A549 (cell line): ENCODE results near the gene OPA3.

ENCODE experiments used
- BHLHE40 ChIP-seq: IDR thresholded peaks from 2 replicates; pipeline ENCODE4 v1.6.1; 2012; ENCODE audit warnings: low read depth, low read length, inconsistent platforms
- CTCF ChIP-seq: fragments of >200 bp; sonication (Bioruptor Twin); formaldehyde crosslinking; IDR thresholded peaks from 3 replicates; pipeline ENCODE4 v1.5.1; 2016

DNA sequence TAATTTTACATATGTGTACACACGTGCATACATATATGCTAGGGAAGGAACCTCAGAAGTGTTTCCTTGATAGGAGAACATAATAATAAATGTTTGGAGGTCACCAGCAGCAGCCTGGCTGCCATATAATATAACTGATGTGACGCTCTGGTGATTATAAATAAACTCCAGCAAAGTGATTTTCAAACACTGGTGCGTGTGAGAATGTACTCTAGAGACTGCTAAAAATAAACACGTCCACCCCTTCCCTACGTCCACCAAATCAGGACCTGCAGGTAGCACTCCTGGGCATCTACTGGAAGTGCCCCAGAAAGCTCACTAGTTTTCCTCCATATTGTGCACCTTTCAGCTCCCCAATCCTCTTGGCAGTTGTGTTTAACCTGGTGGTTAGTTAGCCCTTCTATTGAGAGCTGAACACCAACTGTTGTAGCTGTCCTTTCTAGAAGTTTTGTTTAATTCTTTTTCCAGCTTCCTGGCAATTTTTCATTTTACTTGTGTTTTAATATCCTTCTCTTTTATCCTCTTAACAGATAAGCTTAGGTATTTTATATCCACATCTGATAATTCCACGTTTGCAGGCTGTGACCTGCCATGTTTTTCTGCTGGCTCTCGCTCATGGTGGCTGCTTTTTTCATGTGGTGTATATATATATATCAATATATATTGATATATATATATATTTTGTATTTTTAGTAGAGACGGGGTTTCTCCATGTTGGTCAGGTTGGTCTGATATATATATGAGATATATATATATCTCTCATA lies 13.0 kb downstream of the OPA3 start:
- TF ChIP-seq CTCF (no peak), BHLHE40 (no peak)
